Measurements from ENCODE around the gene NELL1.

DNA sequence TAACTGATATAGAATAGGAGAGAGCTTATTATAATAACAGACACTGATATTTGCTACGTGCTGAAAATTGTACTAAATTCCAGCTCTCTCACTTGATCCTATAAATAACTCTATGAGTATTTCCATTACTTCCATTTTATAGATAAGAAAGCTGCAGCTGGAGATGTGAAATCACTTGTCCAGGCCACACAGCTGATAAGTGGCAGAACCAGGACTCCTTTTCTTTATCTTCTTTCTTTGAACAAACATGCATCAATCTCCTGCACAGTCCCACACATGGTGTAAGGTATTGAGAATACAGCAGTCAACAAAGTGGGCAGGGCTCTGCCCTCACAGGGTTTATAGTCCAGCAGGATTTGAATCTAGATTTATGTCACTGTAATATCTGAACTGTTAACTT, 652.1 kb downstream of the NELL1 start:
- TF ChIP-seq POLR2AphosphoS5 (IDR thresholded peaks at IDR 0.05) = no peak
- TF ChIP-seq, protein P1, sequence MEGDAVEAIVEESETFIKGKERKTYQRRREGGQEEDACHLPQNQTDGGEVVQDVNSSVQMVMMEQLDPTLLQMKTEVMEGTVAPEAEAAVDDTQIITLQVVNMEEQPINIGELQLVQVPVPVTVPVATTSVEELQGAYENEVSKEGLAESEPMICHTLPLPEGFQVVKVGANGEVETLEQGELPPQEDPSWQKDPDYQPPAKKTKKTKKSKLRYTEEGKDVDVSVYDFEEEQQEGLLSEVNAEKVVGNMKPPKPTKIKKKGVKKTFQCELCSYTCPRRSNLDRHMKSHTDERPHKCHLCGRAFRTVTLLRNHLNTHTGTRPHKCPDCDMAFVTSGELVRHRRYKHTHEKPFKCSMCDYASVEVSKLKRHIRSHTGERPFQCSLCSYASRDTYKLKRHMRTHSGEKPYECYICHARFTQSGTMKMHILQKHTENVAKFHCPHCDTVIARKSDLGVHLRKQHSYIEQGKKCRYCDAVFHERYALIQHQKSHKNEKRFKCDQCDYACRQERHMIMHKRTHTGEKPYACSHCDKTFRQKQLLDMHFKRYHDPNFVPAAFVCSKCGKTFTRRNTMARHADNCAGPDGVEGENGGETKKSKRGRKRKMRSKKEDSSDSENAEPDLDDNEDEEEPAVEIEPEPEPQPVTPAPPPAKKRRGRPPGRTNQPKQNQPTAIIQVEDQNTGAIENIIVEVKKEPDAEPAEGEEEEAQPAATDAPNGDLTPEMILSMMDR (IDR thresholded peaks at IDR 0.05) = no peak

Measured in prostate gland (tissue), 2 donors.